K562 (cell line): Measurements from ENCODE around the gene PDE11A. TPM values are rescaled to one million over a fixed set of nuclear protein-coding genes. Genes with fewer than 3 reads are reported as not detected.

Experiments
- ATAC-seq: fragments of 200-7000 bp; cut with Tn5 transposase; 3 replicates; pipeline ENCODE4 v1.9.1; 2020; ENCODE audit warnings: moderate library complexity
- BruUV-seq: library from RNA; stranded (reverse); fragments of 400-500 nt; replicated peaks from 2 replicates; lab custom pipeline; 2021; lab: Mats Ljungman, UMichigan
- CTCF ChIA-PET: fragments of 300-600 bp; formaldehyde crosslinking; extraction: SDS; loops from one replicate; lab custom pipeline; 2021; ENCODE audit warnings: low intra/inter-chr PET ratio; lab: Yijun Ruan, JAX
- POLR2A ChIA-PET: fragments of 300-600, 350-650 bp; sonication (Branson Sonifier 250); formaldehyde crosslinking; extraction: SDS; loops from one replicate; lab custom pipeline; 2021; ENCODE audit warnings: antibody characterized with exemption, inconsistent platforms; lab: Yijun Ruan, JAX
- DNase-seq, 4 experiments: peaks; one replicate each; pipeline versions ENCODE4 v3.0.0 to v3.0.0-alpha.2; 2011 to 2018; ENCODE audit warnings: low spot score in 3 of 4, mixed read lengths in 3 of 4; ENCODE audit errors: extremely low read depth in 1 of 4
- FAIRE-seq: peaks from 2 replicates; lab custom pipeline; 2011; peaks lifted over from hg19 to GRCh38; lab: Jason Lieb, UNC
- H2AFZ ChIP-seq: 2 replicates; pipeline ENCODE4 v1.6.0; 2011; ENCODE audit warnings: low read depth, low read length, control low read depth, inconsistent platforms
- H3K27ac ChIP-seq: fragments of 200-600 bp; 3 replicates; pipeline ENCODE4 v1.8.0; 2011; ENCODE audit warnings: low read depth, mild to moderate bottlenecking, control low read depth, inconsistent platforms, low read length, moderate library complexity, mixed read lengths; ENCODE audit errors: extremely low read depth
- H3K27me3 ChIP-seq, 2 experiments: fragments of 300-600 bp in 1 of 2; 2 replicates in 1 of 2; 3 replicates in 1 of 2; pipeline versions ENCODE4 v1.6.0 to v1.8.0; 2011; ENCODE audit warnings: inconsistent platforms in 2 of 2, low read length in 2 of 2, mild to moderate bottlenecking in 1 of 2, mixed read lengths in 1 of 2, moderate library complexity in 1 of 2; ENCODE audit not compliant: control insufficient read depth in 2 of 2, insufficient read depth in 2 of 2
- H3K36me3 ChIP-seq: fragments of 300-600 bp; 3 replicates; pipeline ENCODE4 v1.8.0; 2011; ENCODE audit warnings: mild to moderate bottlenecking, low read length, inconsistent platforms; ENCODE audit not compliant: control insufficient read depth, insufficient read depth
- H3K4me1 ChIP-seq, 2 experiments: fragments of 200-600 bp in 1 of 2; replicated peaks in 1 of 2; 2 replicates in 1 of 2; 3 replicates in 1 of 2; pipeline versions ENCODE4 v1.5.1 to v1.8.0; 2011; ENCODE audit warnings: inconsistent platforms in 2 of 2, low read length in 2 of 2, mild to moderate bottlenecking in 1 of 2, mixed read lengths in 1 of 2, moderate library complexity in 1 of 2; ENCODE audit not compliant: control insufficient read depth in 2 of 2, insufficient read depth in 2 of 2
- H3K4me2 ChIP-seq: 2 replicates; pipeline ENCODE4 v1.6.1; 2011; ENCODE audit warnings: low read length, control low read depth, inconsistent platforms, mixed read lengths; ENCODE audit not compliant: insufficient read depth
- H3K4me3 ChIP-seq: fragments of 200-600 bp; sonication (generic), shearing (Covaris generic); 2 replicates; pipeline ENCODE4 v1.5.1; 2016; ENCODE audit warnings: control low read depth, inconsistent platforms
- H3K79me2 ChIP-seq: fragments of 200-600 bp; 3 replicates; pipeline ENCODE4 v1.8.0; 2011; ENCODE audit warnings: low read length, inconsistent platforms; ENCODE audit not compliant: control insufficient read depth, insufficient read depth
- H3K9ac ChIP-seq, 2 experiments: 2 replicates each; pipeline versions ENCODE4 v1.6.0 to v1.6.1; 2011; ENCODE audit warnings: low read depth in 2 of 2, low read length in 2 of 2, control low read depth in 1 of 2, inconsistent platforms in 1 of 2, mild to moderate bottlenecking in 1 of 2, mixed read lengths in 1 of 2; ENCODE audit not compliant: insufficient read depth in 1 of 2
- H3K9me1 ChIP-seq: one replicate; pipeline ENCODE4 v1.6.0; 2011; ENCODE audit warnings: inconsistent platforms, mild to moderate bottlenecking, low read length, moderate library complexity; ENCODE audit not compliant: control insufficient read depth, insufficient read depth
- H3K9me3 ChIP-seq: replicated peaks from 2 replicates; pipeline ENCODE4 v1.5.1; 2011; ENCODE audit warnings: low read depth, low read length, inconsistent platforms; ENCODE audit not compliant: control insufficient read depth, insufficient read depth
- H4K20me1 ChIP-seq: replicated peaks from 2 replicates; pipeline ENCODE4 v1.6.1; 2011; ENCODE audit warnings: low read length, inconsistent platforms, mixed read lengths; ENCODE audit not compliant: control insufficient read depth, insufficient read depth
- ESRRA ChIP-seq: fragments of 450-650 bp; IDR thresholded peaks from 2 replicates; pipeline ENCODE4 v1.6.1; 2014; ENCODE audit warnings: low read depth, mild to moderate bottlenecking, moderate library complexity, borderline replicate concordance
- HCFC1 ChIP-seq: IDR thresholded peaks from 2 replicates; pipeline ENCODE4 v1.6.1; 2012; ENCODE audit warnings: low read depth, low read length, improper control_type of control experiment
- L3MBTL2 ChIP-seq: fragments of 450-650 bp; IDR thresholded peaks from 2 replicates; pipeline ENCODE4 v1.6.1; 2016; ENCODE audit warnings: mild to moderate bottlenecking, moderate library complexity
- MEIS2 ChIP-seq: fragments of 450-650 bp; IDR thresholded peaks from 2 replicates; pipeline ENCODE4 v1.6.1; 2014; ENCODE audit warnings: mild to moderate bottlenecking; ENCODE audit not compliant: partially characterized antibody
- NR2C1 ChIP-seq, 2 experiments: fragments of 450-650 bp; IDR thresholded peaks; 2 replicates each; pipeline ENCODE4 v1.6.1; 2017; ENCODE audit warnings: mild to moderate bottlenecking in 2 of 2, antibody characterized with exemption in 1 of 2, inconsistent platforms in 1 of 2, missing compliant biosample characterization in 1 of 2, missing genetic modification characterization in 1 of 2
- NR3C1 ChIP-seq: sonication (generic); formaldehyde crosslinking; IDR thresholded peaks from 2 replicates; pipeline ENCODE4 v1.8.1; 2022; ENCODE audit warnings: missing genetic modification reagents
- POLR2G ChIP-seq: fragments of 200-400 bp; formaldehyde crosslinking; IDR thresholded peaks from 2 replicates; pipeline ENCODE4 v1.6.1; 2017; ENCODE audit warnings: low read depth, mild to moderate bottlenecking, antibody characterized with exemption, low read length, moderate library complexity
- TCF3 ChIP-seq: sonication (generic); formaldehyde crosslinking; IDR thresholded peaks from 2 replicates; pipeline ENCODE4 v1.4.0; 2020; ENCODE audit warnings: mild to moderate bottlenecking, missing genetic modification reagents
- UBTF ChIP-seq, 2 experiments: IDR thresholded peaks; 2 replicates each; pipeline ENCODE4 v1.6.1; 2012; ENCODE audit warnings: improper control_type of control experiment in 2 of 2, low read depth in 2 of 2, low read length in 2 of 2, borderline replicate concordance in 1 of 2
- ZNF444 ChIP-seq: fragments of 250-450 bp; sonication (Bioruptor Pico); IDR thresholded peaks from 2 replicates; pipeline ENCODE4 v1.4.0; 2020; ENCODE audit warnings: mild to moderate bottlenecking, moderate library complexity
- WGBS: fragments of 100-300 bp; shearing (Covaris generic); methylation state at CpG from one replicate; pipeline ENCODE4 v1.1.6; 2016; ENCODE audit warnings: low coverage, mixed read lengths; ENCODE audit not compliant: insufficient coverage; ENCODE audit errors: missing lambda C conversion rate; 5-methylcytosine and 5-hydroxymethylcytosine counted together
- in situ Hi-C: fragments of 300-500 bp; cut with MboI; formaldehyde crosslinking; loops from 4 replicates; pipeline ENCODE4 v1.15.0; 2018; ENCODE audit warnings: inconsistent platforms, mixed read lengths
- intact Hi-C: fragments of 100-400 bp; cut with micrococcal nuclease; formaldehyde crosslinking; loops from 2 replicates; pipeline ENCODE4 v1.14.2; 2022
- polyA plus RNA-seq, 8 experiments: library from polyadenylated mRNA; depleted of rRNA in 4 of 8; stranded (reverse) in 5 of 8; unstranded in 3 of 8; fragments of >200 nt; fragmentation: Nextera tagmentation in 2 of 8; fragmentation: Illumina TruSeq in 1 of 8; extraction: Ambion mirVana in 2 of 8; extraction: Trizol in 1 of 8; gene quantifications; 2 replicates each; pipeline versions ENCODE4 v1.2.1 to v1.2.3, GENCODE V29; 2011 to 2014; ENCODE audit warnings: inconsistent platforms in 1 of 8, missing spikeins in 1 of 8
- total RNA-seq, 7 experiments: library from RNA; depleted of rRNA in 6 of 7; stranded (reverse); fragments of >200 nt in 6 of 7; fragmentation: Illumina TruSeq in 2 of 7; extraction: Trizol in 2 of 7; gene quantifications; 2 replicates each; pipeline versions ENCODE4 v1.2.1 to v1.2.3, GENCODE V29; 2011 to 2021; ENCODE audit warnings: low replicate concordance in 1 of 7
- TF ChIP-seq, protein P1 (sequence below), 2 experiments: fragments of 450-650 bp; formaldehyde crosslinking in 1 of 2; IDR thresholded peaks; 2 replicates each; pipeline versions ENCODE4 v1.4.0 to v1.6.1; 2014 to 2020; ENCODE audit warnings: mild to moderate bottlenecking in 2 of 2, borderline replicate concordance in 1 of 2, low read depth in 1 of 2

Gene PDE11A
- total and polyA plus RNA-seq, 9 of the 15 experiments (the other 6 are each of a cell fraction or from before 2014, with no cell fraction given) = 3.2 to 22.1 (median 5.7) TPM

DNA sequence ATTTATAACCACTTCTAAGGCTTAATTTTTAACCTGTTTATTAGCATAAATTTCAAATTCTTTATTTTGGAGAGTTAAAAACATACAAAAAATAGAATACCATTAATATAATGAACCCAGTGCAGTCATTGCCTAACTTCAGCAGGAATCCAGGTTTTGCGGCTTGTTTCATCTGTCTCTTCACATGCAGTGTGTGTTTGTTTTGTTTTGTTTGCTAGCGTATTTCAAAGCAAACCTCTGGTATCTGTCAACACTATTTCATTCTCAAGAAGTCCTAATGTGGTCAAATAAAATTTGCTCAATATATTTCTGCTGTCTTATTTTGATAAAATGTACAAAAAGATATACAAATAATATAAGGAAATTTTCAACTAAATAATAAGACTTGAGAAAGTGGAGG lies 351.5 kb downstream of the PDE11A start:
- FAIRE-seq = no peak
- Histone ChIP-seq H3K9me3 (no peaks in the 10 kb centered on the region), H2AFZ (no peak overlapping the region), H3K27me3 (no peaks in the 10 kb centered on the region), H3K79me2 (no peaks in the 10 kb centered on the region), H3K27ac (no peak overlapping the region), H3K4me3 (no peak overlapping the region), H3K9ac (no peak overlapping the region), H3K4me2 (no peak overlapping the region), H3K9me1 (no peaks in the 10 kb centered on the region), H3K36me3 (no peaks in the 10 kb centered on the region), H4K20me1 (no peaks in the 10 kb centered on the region), H3K4me1 (no peaks in the 10 kb centered on the region)
- in situ Hi-C loops (loop anchor here (10.0 kb wide), 3 partner anchors 226 to 556 kb away; no protein-coding TSS in a partner anchor), intact Hi-C loops (loop anchor here (5.0 to 10.0 kb wide), 2 partner anchors 116 to 304 kb away; no protein-coding TSS in a partner anchor)
- BruUV-seq = no TSS peak
- ATAC-seq = no peak
- WGBS = 66% methylated on average over 2 of the region's 2 CpGs
- no peak for DNase-seq
- ChIA-PET POLR2A (interaction anchor here (0.6 kb wide), 1 partner anchor 987 kb away, joined by 3 read pairs; no protein-coding TSS in a partner anchor), CTCF (interaction anchor here (0.9 kb wide), 1 partner anchor 386 kb away, joined by 4 read pairs; no protein-coding TSS in a partner anchor)
- TF ChIP-seq NR3C1 (CRISPR knock-in tag) = no peak
- no peak for TF ChIP-seq POLR2G
- TF ChIP-seq, protein P1, sequence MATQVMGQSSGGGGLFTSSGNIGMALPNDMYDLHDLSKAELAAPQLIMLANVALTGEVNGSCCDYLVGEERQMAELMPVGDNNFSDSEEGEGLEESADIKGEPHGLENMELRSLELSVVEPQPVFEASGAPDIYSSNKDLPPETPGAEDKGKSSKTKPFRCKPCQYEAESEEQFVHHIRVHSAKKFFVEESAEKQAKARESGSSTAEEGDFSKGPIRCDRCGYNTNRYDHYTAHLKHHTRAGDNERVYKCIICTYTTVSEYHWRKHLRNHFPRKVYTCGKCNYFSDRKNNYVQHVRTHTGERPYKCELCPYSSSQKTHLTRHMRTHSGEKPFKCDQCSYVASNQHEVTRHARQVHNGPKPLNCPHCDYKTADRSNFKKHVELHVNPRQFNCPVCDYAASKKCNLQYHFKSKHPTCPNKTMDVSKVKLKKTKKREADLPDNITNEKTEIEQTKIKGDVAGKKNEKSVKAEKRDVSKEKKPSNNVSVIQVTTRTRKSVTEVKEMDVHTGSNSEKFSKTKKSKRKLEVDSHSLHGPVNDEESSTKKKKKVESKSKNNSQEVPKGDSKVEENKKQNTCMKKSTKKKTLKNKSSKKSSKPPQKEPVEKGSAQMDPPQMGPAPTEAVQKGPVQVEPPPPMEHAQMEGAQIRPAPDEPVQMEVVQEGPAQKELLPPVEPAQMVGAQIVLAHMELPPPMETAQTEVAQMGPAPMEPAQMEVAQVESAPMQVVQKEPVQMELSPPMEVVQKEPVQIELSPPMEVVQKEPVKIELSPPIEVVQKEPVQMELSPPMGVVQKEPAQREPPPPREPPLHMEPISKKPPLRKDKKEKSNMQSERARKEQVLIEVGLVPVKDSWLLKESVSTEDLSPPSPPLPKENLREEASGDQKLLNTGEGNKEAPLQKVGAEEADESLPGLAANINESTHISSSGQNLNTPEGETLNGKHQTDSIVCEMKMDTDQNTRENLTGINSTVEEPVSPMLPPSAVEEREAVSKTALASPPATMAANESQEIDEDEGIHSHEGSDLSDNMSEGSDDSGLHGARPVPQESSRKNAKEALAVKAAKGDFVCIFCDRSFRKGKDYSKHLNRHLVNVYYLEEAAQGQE (IDR thresholded peaks at IDR 0.05; ENCODE audit: borderline replicate concordance) = no peak
- TF ChIP-seq, protein P1 (CRISPR knock-in tag; IDR thresholded peaks at IDR 0.05; ENCODE audit: low read depth) = no peak
- no peak for TF ChIP-seq UBTF (IDR thresholded peaks at IDR 0.05; ENCODE audit: borderline replicate concordance in 1 of 2, low read depth in 2 of 2, low read length in 2 of 2)
- no peak for TF ChIP-seq NR2C1 (IDR thresholded peaks at IDR 0.05)
- no peak for TF ChIP-seq NR2C1 (tag; IDR thresholded peaks at IDR 0.05)
- no peak for TF ChIP-seq ESRRA
- TF ChIP-seq MEIS2 = no peak
- TF ChIP-seq ZNF444 (CRISPR knock-in tag) = no peak
- TF ChIP-seq HCFC1 = no peak
- no peak for TF ChIP-seq TCF3 (CRISPR knock-in tag)
- no peak for TF ChIP-seq L3MBTL2
